Upper lobe of left lung (tissue), 4 donors: Measurements from ENCODE around the gene DGKI.

Experiments used
- POLR2AphosphoS5 ChIP-seq, 2 donors: sonication (generic); formaldehyde crosslinking; IDR thresholded peaks; one replicate each; pipeline ENCODE4 v1.5.1; 2017; ENCODE audit warnings: antibody characterized with exemption in 2 of 2
- TF ChIP-seq, protein P1 (sequence below), 6 experiments: fragments of 450-650 bp in 4 of 6; fragments of 200-600 bp in 2 of 6; sonication (generic) in 2 of 6; IDR thresholded peaks; one replicate each; pipeline ENCODE4 v1.5.1; 2016 to 2019; ENCODE audit warnings: antibody characterized with exemption in 6 of 6

DNA sequence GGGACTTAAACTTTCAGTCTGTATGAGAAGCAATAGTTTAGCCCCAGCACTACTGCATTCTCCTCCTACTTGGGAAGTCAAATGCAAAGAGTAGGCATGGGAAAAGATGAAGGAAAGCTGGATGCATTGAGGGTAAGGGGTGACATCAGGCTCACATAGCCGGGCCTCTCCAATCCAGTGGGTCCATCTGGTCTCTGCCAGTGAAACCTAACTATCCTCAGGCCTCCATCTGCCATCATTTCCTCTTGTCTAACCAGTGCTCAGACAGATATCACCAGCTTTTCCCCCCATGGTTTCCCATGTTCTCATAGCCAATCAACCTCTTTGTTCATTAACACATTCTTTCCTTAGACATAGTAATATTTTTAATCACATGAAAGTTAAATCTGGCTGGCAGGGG is 118.3 kb downstream of the DGKI start:
- TF ChIP-seq, protein P1, sequence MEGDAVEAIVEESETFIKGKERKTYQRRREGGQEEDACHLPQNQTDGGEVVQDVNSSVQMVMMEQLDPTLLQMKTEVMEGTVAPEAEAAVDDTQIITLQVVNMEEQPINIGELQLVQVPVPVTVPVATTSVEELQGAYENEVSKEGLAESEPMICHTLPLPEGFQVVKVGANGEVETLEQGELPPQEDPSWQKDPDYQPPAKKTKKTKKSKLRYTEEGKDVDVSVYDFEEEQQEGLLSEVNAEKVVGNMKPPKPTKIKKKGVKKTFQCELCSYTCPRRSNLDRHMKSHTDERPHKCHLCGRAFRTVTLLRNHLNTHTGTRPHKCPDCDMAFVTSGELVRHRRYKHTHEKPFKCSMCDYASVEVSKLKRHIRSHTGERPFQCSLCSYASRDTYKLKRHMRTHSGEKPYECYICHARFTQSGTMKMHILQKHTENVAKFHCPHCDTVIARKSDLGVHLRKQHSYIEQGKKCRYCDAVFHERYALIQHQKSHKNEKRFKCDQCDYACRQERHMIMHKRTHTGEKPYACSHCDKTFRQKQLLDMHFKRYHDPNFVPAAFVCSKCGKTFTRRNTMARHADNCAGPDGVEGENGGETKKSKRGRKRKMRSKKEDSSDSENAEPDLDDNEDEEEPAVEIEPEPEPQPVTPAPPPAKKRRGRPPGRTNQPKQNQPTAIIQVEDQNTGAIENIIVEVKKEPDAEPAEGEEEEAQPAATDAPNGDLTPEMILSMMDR (IDR thresholded peaks at IDR 0.05): no peak
- no peak for TF ChIP-seq POLR2AphosphoS5 (IDR thresholded peaks at IDR 0.05)
